T47D (cell line): ENCODE measurements around the gene FGF14.

Source experiments
- DNase-seq, 2 experiments: peaks; one replicate each; pipeline versions ENCODE4 v3.0.0 to v3.0.0-alpha.2; 2011 to 2012; ENCODE audit warnings: low read depth in 1 of 2, low spot score in 1 of 2
- JUND ChIP-seq: IDR thresholded peaks from 2 replicates; pipeline ENCODE4 v1.6.1; 2012; ENCODE audit warnings: low read depth
- in situ Hi-C: cut with HindIII; loops from 2 replicates; pipeline ENCODE4 v1.10.0; 2016; ENCODE audit warnings: low sequenced_read_pairs, low pct_unique_long_range_greater_than_20kb

Gene FGF14

GRCh38 chr13:102041544-102041943 lies 360.3 kb downstream of the FGF14 start:
- in situ Hi-C loops, result no loop called here
- DNase-seq, result no peak
- no peak for TF ChIP-seq JUND

DNA sequence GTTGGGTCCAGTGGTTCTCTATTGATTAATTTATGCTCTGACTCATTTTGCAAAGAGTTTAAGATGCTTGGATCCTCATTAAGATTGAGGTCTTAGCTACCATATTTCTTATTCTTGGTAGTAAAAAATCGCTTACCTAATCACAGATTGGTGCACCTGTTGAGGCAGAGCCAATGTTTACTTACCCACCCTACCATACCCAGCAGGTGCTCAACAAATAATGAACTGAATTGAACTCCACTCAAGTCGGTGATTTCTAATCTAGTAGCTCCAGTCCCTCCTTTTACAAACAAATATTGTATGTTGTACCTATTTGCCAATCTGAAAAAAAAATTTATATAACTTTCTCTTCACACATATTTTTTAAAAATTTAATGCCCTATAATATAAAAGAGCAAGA lies 361.0 kb downstream of the FGF14 start:
- TF ChIP-seq JUND, result no peak
- in situ Hi-C loops, result no loop called here
- no peak for DNase-seq

- in situ Hi-C loops, result no loop called here
- DNase-seq, result no peak
- TF ChIP-seq JUND, result no peak
These were observed 362.6 kb downstream of the FGF14 start for GRCh38 chr13:102039264-102039663.

- TF ChIP-seq JUND, result no peak
- in situ Hi-C loops, result no loop called here
- no peak for DNase-seq
These were observed 363.1 kb downstream of the FGF14 start for GRCh38 chr13:102038787-102039186.

GRCh38 chr13:102035969-102036368 lies 365.9 kb downstream of the FGF14 start:
- in situ Hi-C loops, result no loop called here
- no peak for DNase-seq
- no peak for TF ChIP-seq JUND

- DNase-seq, result no peak
- in situ Hi-C loops, result no loop called here
- TF ChIP-seq JUND, result no peak
These were observed 368.0 kb downstream of the FGF14 start for GRCh38 chr13:102033857-102034331.

DNA sequence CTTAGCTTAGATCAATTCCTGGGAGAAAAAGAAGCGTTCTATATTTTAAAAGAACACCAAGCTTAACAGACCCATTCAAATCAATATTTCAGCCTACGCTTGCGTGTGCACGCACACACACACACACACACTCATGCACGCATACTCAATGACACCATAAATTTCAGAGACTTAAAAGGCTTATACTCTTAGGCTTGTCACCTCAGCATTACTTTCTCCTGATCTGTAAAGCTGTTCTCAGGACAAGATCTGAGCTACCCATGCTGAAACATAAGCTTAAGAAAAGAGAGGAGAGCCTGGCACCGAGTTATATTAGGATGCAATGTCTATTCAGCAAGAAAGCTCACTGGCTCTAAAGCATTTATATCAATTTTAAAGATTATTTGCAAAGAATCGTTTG lies 368.5 kb downstream of the FGF14 start:
- no peak for TF ChIP-seq JUND
- in situ Hi-C loops, result no loop called here
- no peak for DNase-seq

GRCh38 chr13:102028868-102029267 lies 373.0 kb downstream of the FGF14 start:
- in situ Hi-C loops, result no loop called here
- no peak for TF ChIP-seq JUND
- DNase-seq, result no peak

DNA sequence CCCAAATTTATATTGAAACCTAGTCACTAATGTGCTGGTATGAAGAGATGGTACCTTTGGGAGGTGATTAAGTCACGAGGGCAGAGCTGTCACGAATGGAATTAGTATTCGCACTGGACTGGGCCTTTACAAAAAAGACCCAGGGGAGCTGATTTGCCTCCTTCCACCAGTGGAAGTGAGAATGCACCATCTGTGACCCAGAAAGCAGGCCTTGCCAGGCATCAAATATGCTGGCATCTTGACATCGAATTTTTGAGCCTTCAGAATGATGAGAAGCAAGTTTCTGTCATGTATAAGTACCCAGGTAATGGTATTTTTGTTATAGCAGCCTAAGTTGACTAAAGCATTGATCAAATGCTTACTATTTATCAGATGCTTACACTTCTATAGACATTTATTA lies 373.6 kb downstream of the FGF14 start:
- no peak for TF ChIP-seq JUND
- no peak for DNase-seq
- in situ Hi-C loops, result no loop called here

GRCh38 chr13:102021777-102022176 lies 380.1 kb downstream of the FGF14 start:
- DNase-seq, result no peak
- in situ Hi-C loops, result no loop called here
- no peak for TF ChIP-seq JUND

DNA sequence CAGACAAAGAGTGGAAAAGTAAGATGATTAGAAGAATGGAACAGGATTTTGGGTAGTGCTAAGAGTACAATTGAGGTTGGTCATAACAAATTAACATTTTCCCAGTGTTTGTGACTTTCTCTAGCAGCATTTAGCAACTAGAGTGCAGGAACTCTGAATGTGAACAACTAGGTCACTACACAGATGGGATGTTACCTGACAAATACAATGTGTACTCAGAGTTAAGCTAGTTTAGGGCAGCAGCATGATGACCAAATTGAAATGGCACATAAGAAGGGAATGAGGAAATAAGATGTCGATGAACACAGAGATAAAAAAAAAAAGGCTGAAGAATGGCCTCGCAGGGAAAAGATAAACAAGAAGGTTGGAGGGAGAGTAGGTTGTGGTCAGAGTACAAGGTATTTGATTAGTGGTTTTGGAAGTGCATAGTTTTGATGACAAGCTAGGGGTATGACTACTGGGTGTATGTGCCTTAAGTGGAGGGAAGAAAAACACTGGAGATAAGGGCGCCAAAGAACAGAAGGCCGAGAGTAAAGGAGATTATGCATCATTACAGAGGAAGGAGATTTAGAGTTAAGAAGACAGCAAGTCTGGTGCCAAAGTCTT lies 381.1 kb downstream of the FGF14 start:
- DNase-seq, result no peak
- in situ Hi-C loops, result no loop called here
- no peak for TF ChIP-seq JUND

DNA sequence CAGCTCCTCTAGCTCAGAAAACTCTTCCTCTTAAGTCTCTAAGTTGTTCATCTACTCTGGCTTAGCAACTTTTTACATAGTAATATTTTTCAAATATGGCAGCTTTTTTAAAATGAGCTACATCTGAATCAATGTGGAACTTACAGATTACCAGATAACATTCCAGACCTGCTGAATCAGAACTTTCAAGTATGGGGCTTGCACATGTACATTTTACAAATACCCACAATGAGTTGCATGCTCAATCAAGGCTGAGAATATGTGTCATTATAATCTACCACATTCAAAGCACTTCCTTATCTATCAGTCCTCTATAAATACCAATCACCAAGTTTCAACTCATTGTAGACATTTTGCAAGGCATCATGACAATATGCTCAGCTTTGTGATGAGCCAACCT lies 383.1 kb downstream of the FGF14 start:
- TF ChIP-seq JUND, result no peak
- no peak for DNase-seq
- in situ Hi-C loops, result no loop called here

DNA sequence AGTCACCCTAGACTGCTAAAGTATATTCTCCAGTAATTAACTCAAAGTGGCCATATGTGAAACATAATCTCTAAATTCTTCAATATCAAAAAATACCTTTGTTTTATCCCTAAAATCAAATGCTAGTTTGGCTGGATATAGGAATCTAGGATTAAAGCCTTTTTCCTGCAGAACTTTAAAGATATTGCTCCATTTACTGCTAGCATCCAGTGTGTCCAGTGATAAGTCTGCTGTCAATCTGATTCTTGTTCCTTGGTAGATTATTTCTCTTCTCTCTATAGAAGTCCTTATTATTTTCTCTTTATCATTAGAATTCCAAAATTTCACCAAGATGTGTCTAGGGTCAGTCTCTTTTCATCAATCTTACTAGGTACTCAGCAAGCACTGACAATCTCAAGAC lies 384.6 kb downstream of the FGF14 start:
- in situ Hi-C loops, result no loop called here
- TF ChIP-seq JUND, result no peak
- no peak for DNase-seq
